Left lung (tissue), 10 donors: ENCODE results near the gene MAZ. TPM values are rescaled to one million over a fixed set of nuclear protein-coding genes. Genes with fewer than 3 reads are reported as not detected.
"Not testable (repeated sequence)": the region's sequence is repeated elsewhere in the genome, so short reads cannot be mapped to it uniquely, and the experiment has no call there.

Experiments used
- ATAC-seq: fragments of 200-7000 bp; cut with Tn5 transposase; one replicate; pipeline ENCODE4 v1.9.1; 2020; ENCODE audit warnings: moderate library complexity
- DNase-seq, 4 donors: peaks; one replicate each; pipeline ENCODE4 v3.0.0-alpha.2; 2013 to 2020
- H3K27ac ChIP-seq, 2 donors: fragments of 200-600 bp; sonication (generic) in 1 of 2; one replicate each; pipeline versions ENCODE4 v1.5.0 to v1.8.0; 2020 to 2021
- H3K27me3 ChIP-seq, 2 donors: fragments of 200-600 bp; sonication (generic) in 1 of 2; one replicate each; pipeline versions ENCODE4 v1.5.0 to v1.8.0; 2020 to 2021
- H3K36me3 ChIP-seq, 2 donors: fragments of 200-600 bp; sonication (generic) in 1 of 2; one replicate each; pipeline versions ENCODE4 v1.5.0 to v1.8.0; 2020 to 2021
- H3K4me1 ChIP-seq, 2 donors: fragments of 200-600 bp; one replicate each; pipeline ENCODE4 v1.8.0; 2021
- H3K4me3 ChIP-seq, 2 donors: fragments of 200-600 bp; sonication (generic) in 1 of 2; one replicate each; pipeline versions ENCODE4 v1.5.0 to v1.8.0; 2020 to 2021; ENCODE audit warnings: mild to moderate bottlenecking in 1 of 2
- H3K9me3 ChIP-seq, 2 donors: fragments of 200-600 bp; sonication (generic) in 1 of 2; one replicate each; pipeline versions ENCODE4 v1.5.0 to v1.8.0; 2020 to 2021
- intact Hi-C, 2 donors: fragments of 100-400 bp; cut with DNase I; formaldehyde crosslinking; loops; one replicate each; pipeline versions ENCODE4 v1.11.2 to v1.14.2; 2022
- polyA plus RNA-seq, 6 donors: library from polyadenylated mRNA; unstranded; fragments of 120-200 nt; gene quantifications; one replicate each; pipeline ENCODE4 v1.2.1, GENCODE V29; 2013; ENCODE audit not compliant: insufficient read length in 6 of 6
- total RNA-seq, 2 donors: library from RNA; stranded (reverse); fragmentation: NEBNext Ultra II Directional; extraction: Animal tissue kit (Norgen Biotek cat#: 25700); gene quantifications; one replicate each; pipeline ENCODE4 v1.2.1, GENCODE V29; 2021
- TF ChIP-seq, protein P1 (sequence below), 2 donors: fragments of 200-600 bp; sonication (generic) in 1 of 2; IDR thresholded peaks; one replicate each; pipeline versions ENCODE4 v1.5.0 to v1.8.0; 2021; ENCODE audit warnings: antibody characterized with exemption in 2 of 2
- donor health status: DM: no; HTN: yes; CAD: no.
- donor health status: DM: no; HTN: no; CAD: no.

Gene MAZ
- total and polyA plus RNA-seq, 8 donors, result 193 to 353 (median 287) TPM

DNA sequence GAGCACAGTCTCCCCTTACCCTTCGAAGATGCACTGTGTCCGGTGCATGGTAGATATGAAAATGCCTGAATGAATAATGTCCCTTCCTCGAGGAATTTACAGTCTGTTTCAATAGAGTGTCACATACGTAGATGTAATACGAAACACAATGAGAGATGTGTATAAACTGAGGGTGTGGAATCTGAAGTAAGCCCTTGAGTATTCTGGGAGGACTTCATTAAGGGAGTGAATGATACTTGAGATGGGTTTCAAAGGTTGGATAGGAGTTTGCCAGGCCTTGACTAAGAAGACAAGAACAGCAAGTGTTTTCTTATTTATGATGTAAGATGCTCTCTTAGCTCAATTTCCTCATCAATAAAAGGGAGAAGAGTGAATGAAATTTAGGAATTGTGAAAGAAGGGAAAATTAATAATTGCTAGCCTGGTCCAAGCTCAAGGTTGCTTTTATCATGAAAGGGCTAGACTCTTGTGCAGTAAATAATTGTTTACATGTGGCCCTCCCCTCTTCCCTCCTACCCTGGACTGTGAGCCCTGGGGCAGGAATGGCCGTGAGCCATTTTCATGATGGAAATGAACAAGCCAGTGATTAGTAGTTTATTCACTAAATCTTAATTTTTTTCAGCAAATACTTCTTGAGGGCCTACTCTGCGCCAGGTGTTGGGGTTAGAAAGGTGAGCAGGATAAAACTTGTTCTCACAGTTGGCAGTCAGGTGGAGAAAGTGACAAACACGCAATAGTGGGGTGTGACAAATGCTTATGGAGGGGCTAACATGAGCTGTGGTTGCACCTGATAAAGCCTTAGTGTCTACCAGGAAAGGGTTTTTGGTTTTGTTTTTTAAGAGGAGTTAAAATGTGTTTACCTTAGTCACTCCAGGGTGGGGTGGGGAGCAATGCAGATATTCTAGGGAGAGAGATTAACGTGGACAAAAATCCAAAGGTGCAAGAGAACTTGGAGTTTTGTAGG, 14.2 kb upstream of the MAZ start:
- intact Hi-C loops, result no loop called here
- peaks cover 0 to 34% of the 10 kb centered on the region in 2 donors for H3K4me1 ChIP-seq
- ATAC-seq (no peak), DNase-seq (no peak)
- TF ChIP-seq, protein P1, sequence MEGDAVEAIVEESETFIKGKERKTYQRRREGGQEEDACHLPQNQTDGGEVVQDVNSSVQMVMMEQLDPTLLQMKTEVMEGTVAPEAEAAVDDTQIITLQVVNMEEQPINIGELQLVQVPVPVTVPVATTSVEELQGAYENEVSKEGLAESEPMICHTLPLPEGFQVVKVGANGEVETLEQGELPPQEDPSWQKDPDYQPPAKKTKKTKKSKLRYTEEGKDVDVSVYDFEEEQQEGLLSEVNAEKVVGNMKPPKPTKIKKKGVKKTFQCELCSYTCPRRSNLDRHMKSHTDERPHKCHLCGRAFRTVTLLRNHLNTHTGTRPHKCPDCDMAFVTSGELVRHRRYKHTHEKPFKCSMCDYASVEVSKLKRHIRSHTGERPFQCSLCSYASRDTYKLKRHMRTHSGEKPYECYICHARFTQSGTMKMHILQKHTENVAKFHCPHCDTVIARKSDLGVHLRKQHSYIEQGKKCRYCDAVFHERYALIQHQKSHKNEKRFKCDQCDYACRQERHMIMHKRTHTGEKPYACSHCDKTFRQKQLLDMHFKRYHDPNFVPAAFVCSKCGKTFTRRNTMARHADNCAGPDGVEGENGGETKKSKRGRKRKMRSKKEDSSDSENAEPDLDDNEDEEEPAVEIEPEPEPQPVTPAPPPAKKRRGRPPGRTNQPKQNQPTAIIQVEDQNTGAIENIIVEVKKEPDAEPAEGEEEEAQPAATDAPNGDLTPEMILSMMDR (IDR thresholded peaks at IDR 0.05), result no peak
- no peaks in the 10 kb centered on the region for H3K9me3 ChIP-seq
- no peak overlapping the region for H3K27ac ChIP-seq
- peaks cover 0 to 6% of the 10 kb centered on the region in 2 donors for H3K36me3 ChIP-seq
- no peaks in the 10 kb centered on the region for H3K27me3 ChIP-seq
- peak overlapping the region in 1 of 2 donors; percentile 97 for H3K4me3 ChIP-seq

DNA sequence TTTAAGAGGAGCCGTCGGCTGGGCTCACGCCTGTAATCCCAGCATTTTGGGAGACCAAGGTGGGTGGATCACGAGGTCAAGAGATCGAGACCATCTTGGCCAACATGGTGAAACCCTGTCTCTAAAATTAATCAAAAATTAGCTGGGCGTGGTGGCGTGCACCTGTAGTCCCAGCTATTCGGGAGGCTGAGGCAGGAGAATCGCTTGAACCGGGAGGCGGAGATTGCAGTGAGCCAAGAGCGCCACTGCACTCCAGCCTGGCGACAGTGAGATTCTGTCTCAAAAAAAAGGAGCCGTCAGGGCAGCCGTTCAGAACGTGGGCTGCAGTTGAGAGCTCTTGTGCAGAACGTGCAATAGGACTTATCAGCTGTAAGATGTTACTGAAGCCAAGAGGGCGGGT, 13.2 kb upstream of the MAZ start:
- H3K4me3 ChIP-seq, H3K27ac ChIP-seq, ATAC-seq, intact Hi-C loops, H3K9me3 ChIP-seq, H3K27me3 ChIP-seq, DNase-seq: not testable (repeated sequence)
- Histone ChIP-seq H3K36me3 (peaks cover 0 to 15% of the 10 kb centered on the region in 2 donors), H3K4me1 (peaks cover 0 to 34% of the 10 kb centered on the region in 2 donors)

DNA sequence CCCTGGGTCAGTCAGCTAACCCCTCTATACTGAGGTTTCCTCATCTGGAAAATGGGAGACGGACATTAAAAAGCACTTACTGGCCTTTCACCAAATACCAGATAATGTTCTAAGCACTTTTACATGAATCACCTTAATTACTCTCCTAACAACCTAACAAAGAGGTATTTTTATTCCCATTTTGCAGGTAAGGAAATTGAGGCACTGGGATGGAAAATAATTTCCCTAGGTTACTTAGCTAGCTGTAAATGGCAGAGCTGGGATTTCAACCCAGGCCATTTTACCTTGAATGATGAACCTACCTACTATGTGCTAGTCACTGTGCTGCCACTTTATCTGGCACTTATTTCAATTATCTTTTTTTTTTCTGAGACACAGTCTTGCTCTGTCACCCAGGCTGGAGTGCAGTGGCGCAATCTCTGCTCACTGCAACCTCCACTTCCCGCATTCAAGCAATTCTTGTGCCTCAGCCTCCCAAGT, 12.1 kb upstream of the MAZ start:
- intact Hi-C loops, result no loop called here
- TF ChIP-seq, protein P1 (IDR thresholded peaks at IDR 0.05), result no peak
- Histone ChIP-seq H3K4me3 (no peak overlapping the region), H3K27ac (no peak overlapping the region), H3K27me3 (no peaks in the 10 kb centered on the region), H3K9me3 (no peaks in the 10 kb centered on the region), H3K4me1 (peaks cover 0 to 34% of the 10 kb centered on the region in 2 donors), H3K36me3 (peaks cover 0 to 26% of the 10 kb centered on the region in 2 donors)
- no peak for ATAC-seq
- DNase-seq, result no peak

DNA sequence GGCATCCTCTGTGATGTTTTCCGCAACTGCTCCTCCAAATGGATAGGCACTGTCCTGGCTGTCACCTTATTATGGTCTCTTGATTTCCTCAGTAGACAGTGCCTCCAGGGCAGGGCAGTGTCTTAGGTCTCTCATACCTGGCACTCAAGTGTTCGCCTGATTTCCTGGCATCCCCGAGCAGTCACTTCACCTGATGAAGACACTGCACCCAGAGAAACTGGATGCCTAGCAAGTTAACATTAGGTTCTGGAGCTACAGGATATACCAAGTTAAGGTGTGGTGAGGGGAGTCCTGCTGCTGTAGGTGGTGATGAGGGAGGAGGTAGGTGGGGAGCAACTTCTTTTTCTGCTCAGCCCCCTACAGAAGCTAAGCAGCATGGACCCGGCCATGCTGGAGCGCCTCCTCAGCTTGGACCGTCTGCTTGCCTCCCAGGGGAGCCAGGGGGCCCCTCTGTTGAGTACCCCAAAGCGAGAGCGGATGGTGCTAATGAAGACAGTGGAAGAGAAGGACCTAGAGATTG, 3.9 kb upstream of the MAZ start:
- Histone ChIP-seq H3K4me3 (no peak overlapping the region), H3K27ac (no peak overlapping the region), H3K9me3 (no peaks in the 10 kb centered on the region), H3K27me3 (no peaks in the 10 kb centered on the region), H3K4me1 (peaks cover 6 to 21% of the 10 kb centered on the region in 2 donors), H3K36me3 (peaks cover 0 to 42% of the 10 kb centered on the region in 2 donors)
- ATAC-seq, result no peak
- DNase-seq, result no peak
- intact Hi-C loops, result no loop called here
- TF ChIP-seq, protein P1 (IDR thresholded peaks at IDR 0.05), result no peak

DNA sequence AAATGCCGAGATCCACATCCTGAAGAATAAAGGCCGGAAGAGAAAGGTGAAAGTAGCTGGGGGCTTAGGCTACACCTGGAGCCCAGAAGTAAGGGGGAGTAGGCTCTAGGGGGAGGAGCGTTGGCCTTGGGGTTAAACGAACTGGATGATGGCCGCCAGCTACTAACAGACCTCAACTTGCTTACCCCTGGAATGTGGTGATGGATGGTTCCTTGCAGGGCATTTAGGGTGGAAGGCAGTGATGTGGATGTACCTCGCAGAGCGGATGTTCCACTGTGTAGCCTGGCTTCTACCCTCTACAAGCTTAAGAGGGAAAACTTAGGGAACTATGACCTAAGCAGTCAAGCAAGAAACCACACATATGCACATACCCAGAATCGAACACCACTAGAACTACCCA, 2.3 kb upstream of the MAZ start:
- peak overlapping the region; percentile 98 for H3K27ac ChIP-seq
- no peak for DNase-seq
- no peak for ATAC-seq
- H3K36me3 ChIP-seq, result peaks cover 0 to 35% of the 10 kb centered on the region in 2 donors
- intact Hi-C loops, result no loop called here
- TF ChIP-seq, protein P1 (IDR thresholded peaks at IDR 0.05), result no peak
- peak overlapping the region in 1 of 2 donors; percentile 84 for H3K4me3 ChIP-seq
- no peaks in the 10 kb centered on the region for H3K9me3 ChIP-seq
- peaks cover 16 to 36% of the 10 kb centered on the region in 2 donors for H3K4me1 ChIP-seq
- no peaks in the 10 kb centered on the region for H3K27me3 ChIP-seq
